ENCODE results near the gene INO80E.
"Not testable (repeated sequence)": the region's sequence is repeated elsewhere in the genome, so short reads cannot be mapped to it uniquely, and the experiment has no call there.

Gene INO80E

DNA sequence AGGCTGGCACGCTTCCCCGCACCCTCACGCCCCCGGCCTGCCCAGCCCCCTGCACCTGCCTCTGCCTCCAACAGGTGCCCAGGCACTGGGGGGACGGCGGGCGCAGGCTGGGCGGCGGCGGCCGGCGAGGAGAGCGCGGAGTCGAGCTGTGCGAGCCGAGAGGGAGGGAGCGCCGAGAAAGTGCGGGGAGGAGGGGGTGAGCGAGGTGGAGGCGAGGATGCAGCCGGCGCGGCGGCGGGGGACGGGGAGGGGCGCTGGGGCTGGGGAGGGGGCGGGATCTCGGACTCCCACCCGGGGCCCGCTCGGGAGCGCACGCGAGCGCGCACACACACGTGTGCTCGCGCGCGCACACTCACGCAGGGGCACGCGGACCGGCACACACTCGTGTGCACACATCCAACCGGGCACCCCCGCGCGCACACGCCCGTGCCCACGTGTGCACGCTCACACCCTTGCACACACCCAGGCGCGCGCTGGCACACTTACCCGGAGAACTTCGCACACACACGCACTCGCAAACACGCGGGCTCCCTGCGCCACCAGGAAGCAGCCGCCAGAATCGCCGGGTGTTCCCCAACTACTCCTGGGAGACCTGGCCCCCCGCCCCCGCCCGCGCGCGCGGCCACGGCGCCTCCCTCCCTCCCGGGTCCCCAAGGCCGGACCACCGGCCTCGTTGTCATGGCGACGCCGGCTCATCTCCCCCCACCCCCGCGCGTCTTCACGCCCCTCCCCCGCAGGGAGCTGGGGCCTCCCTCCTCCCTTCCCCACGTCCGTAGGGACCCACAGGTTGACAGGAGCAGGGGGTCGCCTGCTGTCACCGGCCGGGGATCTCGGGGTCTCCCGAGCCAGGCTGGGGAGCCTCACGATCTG lies 15.0 kb downstream of the INO80E start, which contains the start of gene DOC2A:
Gene DOC2A, minus strand, starts transcription at position 184 of the 870 bp plus-strand sequence. CDS start 805 bp downstream, outside the sequence.
- no peak for DNase-seq (ENCODE audit: low spot score)

DNA sequence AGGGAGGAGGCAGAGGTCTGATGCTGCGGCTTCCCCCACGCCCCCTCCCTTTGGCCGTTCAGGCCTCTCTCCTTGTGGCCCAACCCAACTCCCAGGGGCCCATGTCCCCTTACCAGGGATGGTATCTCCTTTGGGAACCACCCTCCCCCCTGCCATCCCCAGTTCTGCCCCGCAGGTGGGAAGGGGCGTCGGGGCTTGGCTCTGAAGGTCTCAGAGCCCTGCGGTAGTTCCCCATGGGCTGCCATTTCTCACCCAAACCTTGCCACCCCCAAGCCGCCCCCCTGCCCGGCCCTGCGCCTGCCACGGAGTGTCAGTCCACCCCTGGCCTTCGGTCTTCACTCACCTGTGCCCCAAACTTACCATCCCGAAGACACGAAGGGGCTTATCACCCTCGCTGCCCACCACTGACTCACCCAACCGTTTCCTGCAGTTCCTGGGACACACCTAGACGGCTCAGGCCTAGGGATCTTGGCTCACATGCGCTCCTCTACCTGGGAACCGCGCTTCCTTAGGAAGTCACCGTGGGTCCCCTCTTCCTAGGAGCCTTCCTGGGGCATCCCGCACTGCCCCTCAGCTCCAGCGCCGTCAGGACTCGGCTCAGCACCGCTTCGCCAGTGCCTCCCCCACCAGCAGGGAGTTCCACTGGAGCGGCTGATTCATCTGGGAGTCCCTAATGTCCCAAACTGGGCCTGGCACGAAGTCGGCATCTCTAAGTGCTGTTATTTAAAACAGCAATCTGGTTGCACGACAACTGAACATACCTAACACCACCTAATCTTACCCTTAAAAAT lies 15.9 kb downstream of the INO80E start:
- DNase-seq (ENCODE audit: low spot score): no peak

DNA sequence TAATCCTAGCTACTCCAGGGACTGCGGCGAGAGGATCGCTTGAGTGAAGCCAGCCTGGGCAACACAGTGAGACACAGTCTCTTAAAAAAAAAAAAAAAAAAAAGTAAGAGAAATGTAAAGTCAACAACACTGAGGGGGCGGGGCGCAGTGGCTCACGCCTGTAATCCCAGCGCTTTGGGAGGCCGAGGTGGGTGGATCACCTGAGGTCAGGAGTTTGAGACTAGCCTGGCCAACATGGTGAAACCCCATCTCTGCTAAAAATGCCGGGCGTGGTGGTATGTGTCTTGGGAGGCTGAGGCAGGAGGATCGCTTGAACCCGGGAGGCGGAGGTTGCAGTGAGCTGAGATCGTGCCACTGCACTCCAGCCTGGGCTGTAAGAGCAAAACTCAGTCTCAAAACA lies 16.6 kb downstream of the INO80E start:
- not testable (repeated sequence) for DNase-seq (ENCODE audit: low spot score)

DNA sequence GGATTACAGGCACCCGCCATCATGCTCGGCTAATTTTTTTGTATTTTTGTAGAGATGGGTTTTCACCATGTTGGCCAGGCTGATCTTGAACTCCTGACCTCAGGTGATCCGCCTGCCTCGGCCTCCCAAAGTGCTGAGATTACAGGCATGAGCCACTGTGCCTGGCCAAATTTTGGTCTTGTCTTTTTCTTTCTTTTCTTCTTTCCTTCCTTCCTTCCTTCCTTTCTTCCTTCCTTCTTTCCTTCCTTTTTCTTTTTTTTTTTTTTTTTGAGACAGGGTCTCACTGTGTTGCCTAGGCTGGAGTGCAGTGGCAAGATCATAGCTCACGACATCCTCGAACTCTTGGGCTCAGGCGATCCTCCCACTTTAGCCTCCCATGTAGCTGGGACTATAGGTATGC lies 19.4 kb downstream of the INO80E start:
- not testable (repeated sequence) for DNase-seq (ENCODE audit: low spot score)

DNA sequence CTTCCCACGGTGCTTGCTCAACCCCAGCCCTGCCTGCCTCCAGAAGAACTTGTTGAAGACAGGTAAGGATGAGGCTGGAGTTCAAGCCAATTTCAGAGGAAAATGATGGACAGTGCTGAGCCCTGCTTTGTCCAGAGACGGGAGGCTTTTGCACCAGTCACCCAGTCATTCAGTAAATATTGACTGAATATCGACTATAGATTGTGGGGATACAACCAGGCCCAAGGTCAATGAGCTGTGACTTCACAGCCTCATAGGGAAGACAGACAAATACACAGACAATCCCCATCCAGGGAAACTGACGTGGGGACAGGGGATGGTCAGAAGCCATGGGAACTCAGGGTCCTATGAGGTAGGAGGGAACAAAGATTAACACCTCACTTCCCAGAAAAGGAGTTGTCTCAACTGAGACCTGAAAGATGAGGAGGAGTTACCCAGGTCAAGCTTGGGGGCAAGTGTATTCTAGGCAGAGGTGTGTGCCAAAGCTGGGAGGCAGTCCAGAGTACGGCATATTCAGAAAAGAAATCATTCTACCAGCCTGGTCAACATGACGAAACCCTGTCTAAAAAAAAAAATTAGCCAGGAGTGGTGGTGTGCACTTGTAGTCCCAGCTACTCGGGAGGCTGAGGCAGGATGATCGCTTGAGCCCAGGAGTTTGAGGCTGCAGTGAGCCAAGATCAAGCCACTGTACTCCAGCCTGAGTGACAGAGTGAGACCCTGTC lies 20.7 kb downstream of the INO80E start:
- no peak for DNase-seq (ENCODE audit: low spot score)

DNA sequence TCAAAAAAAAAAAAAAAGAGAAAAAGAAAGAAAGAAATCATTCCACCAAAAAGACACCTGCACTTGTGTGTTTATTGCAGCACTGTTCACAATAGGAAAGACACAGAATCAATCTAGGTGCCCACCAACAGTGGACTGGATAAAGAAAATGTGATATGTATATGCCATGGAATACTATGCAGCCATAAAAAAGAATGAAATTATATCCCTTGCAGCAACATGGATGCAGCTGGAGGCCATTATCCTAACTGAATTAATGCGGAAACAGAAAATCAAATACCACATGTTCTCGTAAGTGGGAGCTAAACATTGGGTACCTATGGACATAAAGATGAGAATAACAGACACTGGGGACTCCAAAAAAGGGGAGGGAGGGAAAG lies 21.2 kb downstream of the INO80E start:
- no peak for DNase-seq (ENCODE audit: low spot score)

DNA sequence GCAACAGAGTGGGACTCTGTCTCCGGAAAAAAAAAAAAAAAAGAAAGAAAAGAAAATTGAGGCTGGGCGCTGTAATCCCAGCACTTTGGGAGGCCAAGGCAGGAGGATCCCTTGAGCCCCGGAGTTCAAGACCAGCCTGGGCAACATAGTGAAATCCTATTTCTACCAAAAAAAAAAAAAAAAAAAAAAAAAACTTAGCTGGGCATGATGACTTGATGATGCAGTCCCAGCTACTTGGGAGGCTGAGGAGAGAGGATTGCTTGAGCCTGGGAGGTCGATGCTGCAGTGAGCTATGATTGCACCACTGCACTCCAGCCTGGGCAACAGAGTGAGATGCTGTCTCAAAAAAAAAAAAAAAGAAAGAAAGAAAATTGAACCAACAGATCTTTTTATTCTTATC lies 21.9 kb downstream of the INO80E start:
- DNase-seq (ENCODE audit: low spot score): not testable (repeated sequence)

DNA sequence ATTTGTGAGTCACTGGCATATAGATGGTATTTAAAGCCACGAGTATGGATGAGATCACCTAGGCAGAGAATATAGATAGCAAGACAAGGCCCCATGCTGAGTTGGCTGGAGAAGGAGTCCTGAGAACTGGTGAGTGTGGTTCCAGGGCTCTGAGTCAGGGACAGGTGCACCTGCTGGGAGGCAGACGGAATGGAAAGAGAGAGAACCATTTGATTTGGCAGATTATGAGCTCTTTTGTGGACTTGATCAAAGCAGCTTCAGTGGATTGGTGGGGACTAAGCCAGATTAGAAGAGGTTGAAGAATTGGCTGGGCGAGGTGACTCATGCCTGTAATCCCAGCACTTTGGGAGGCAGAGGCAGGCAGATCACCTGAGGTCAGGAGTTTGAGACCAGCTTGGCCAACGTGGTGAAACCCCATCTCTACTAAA lies 22.7 kb downstream of the INO80E start:
- DNase-seq (ENCODE audit: low spot score): no peak

DNA sequence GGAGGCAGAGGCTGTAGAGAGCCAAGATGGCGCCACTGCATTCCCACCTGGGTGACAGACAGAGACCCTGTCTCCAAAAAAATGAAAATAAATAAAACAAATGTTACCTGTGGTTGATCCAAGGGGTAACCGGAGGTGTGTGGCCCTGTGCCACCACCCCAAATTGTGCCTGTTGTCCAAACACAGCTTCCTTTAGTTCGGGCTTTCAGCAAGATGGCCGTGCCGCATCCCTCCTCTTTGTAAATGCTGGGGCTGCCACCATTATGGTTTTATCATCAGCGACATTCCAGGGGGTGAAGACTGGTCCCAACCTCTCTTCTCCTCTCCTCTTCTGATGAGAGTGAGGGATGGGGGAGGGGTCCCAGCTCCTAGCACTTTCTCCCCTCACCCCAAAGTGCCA lies 26.8 kb downstream of the INO80E start, which contains the start of gene C16orf92:
Gene C16orf92, plus strand, starts transcription at position 312 of the 400 bp plus-strand sequence. CDS start 143 bp downstream, outside the sequence.
- no peak for DNase-seq (ENCODE audit: low spot score)

DNA sequence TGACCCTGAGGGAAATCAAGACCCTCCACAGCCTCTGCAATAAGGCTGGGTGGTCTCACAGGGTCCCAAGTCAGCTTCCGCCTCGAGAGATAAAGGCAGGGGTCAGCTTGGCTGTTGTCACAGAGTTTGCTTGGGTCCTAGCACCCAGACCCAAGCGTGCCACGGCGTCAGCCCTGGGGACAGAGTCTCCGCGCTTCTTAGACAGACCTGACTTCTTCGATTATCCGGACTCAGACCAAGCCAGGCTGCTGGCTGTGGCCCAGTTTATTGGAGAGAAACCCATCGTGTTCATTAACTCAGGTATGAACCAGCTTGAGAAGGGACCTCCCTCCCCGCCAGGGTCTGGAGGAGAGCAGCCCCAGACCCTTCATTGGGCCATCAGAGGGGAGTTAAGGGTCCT lies 27.5 kb downstream of the INO80E start:
- DNase-seq (ENCODE audit: low spot score): no peak

DNA sequence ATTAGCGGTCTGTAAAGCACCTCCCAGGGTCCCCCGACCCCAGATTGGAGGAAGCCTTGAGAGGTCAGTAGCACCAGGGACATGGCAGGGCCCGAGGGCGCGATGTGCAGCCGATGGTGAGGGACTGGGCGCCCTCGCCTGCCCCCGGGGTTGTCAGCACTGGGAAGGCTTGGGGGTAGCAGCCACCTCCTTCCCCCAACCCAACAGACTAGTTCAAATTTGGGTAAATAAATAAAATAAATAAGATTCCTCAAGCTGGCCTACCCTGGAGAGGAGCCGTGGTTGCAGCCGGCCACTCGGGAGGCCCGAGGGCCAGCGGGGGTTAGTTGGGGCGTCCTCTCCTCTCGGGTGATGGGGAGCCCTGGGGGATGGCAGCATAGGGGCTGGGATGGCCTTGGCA lies 28.4 kb downstream of the INO80E start:
- no peak for DNase-seq (ENCODE audit: low spot score)

DNA sequence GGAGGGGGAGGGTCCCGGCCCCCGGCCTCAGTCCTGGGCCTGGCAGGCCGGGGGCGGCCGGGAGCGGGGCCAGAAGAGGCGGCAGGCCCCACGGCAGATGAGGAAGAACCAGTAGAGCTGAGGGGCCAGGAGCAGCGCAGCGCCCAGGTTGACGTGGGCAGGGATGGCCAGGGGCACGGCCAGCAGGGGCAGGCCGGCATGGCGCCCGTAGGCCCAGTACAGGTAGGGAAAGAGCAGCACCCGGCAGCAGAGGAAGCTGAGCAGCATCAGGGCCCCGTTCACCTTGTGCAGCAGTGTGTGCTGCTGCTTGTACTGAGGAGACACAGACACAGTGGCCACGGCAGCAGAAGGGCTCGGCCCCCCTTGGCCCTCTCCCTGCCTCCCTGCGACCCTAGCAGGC lies 29.1 kb downstream of the INO80E start:
- no peak for DNase-seq (ENCODE audit: low spot score)

DNA sequence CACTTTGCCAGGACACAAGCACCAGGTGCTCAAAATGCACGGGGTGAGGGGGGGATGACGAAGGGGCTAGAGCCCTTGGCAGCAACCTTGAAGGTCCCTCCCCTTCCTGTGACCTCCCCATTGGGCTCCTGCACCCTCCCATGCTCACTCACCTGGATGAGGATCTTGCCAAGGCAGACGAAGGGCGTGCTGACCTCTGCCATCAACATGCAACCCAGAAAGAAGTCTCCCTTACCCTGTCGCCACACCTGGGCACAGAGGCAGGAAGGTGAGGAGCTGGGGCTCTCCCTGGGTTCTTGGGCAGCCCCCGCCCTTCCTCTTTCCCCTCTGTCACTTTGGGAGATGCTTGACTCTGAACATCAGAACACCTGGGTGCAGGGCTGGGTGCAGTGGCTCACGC lies 29.5 kb downstream of the INO80E start:
- no peak for DNase-seq (ENCODE audit: low spot score)

DNA sequence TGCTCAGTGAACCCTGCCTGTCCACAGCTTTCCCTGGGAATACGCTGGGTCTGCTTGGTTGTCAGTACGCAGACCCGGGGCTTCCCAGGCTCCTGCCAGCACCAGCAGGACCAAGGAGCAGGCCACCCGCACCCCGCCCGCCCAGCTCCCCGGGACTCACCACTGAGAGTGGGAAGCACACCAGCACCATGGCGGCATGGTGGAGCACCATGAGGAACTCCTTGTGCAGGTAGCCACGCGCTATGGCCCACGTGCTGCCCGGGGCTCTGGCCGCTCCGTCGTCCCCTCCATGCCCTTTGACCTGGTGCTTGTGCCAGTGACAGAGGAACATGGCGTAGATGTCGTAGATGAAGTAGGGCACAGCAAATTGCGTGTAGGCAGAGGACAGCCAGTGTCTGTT lies 30.4 kb downstream of the INO80E start:
- DNase-seq (ENCODE audit: low spot score): no peak

DNA sequence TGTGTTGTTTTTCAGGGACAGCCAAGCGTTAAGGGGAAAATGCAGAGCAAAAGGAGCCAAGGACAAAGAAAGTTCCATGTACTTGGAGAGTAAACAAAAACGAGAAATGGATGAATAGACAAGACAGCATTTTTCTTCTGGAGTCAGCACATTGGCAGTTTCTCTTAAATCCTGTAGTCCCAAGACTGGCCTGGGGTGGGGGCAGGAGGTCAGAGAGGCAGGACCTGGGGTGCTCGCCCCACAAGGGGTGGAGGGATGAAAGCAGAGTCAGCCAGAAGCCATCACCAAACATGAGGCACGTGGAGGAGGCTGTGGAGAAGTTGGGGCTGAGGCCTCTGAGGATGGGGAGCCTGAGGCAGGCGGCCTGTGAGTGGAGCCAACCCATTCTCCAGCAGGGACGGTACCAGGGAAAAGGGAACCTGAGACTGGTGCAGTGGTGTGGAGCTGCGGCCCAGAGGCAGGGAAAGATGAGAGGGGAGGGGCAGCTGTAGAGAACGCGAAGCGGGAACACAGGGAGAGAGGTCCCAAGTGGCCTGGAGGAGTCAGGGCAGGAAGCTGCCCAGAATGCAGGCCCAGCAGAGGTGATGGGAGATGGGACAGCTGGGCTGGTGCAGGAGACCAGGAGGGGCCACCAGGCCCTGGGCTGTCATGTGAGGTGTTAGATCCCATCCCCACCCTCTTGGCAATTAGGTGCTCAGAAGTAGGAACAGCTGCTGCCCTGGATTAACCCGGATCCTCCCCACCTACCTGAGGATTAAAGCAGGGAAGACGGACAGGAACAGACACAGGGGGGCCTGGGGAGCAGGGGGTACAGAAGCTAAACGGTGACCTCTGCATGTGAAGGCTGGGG lies 31.8 kb downstream of the INO80E start:
- DNase-seq (ENCODE audit: low spot score): no peak

DNA sequence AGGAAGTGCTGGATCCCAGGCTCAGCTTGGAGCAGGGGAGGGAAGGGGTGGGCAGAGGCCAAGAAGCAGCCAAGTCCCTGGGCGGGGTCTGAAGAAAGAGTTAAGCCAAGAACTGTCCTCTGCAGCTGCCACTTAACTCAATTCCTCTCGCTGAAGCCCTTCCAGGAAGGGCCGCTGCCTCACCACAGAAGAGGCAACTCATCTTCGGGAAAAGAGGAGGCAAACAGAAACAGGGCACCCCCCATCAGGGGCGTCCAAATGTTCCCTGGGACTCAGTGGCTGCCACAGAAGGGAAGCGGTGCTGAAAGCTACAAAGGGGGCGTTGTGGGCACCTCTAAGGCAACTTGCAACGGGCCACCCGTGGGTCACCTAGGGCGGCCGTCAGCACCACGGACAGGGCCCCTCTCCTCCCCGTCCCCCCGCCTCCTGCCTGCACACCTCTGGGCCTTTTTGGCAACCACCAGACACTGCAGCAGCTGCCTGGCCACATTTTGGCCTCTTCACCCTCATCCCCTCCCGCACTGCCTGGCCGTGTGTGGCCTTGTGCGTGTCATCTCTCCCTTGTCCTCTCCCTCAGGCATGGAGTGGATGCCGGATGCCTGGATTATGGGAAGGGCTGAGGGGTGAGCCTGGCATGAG lies 32.5 kb downstream of the INO80E start:
- DNase-seq (ENCODE audit: low spot score): no peak

DNA sequence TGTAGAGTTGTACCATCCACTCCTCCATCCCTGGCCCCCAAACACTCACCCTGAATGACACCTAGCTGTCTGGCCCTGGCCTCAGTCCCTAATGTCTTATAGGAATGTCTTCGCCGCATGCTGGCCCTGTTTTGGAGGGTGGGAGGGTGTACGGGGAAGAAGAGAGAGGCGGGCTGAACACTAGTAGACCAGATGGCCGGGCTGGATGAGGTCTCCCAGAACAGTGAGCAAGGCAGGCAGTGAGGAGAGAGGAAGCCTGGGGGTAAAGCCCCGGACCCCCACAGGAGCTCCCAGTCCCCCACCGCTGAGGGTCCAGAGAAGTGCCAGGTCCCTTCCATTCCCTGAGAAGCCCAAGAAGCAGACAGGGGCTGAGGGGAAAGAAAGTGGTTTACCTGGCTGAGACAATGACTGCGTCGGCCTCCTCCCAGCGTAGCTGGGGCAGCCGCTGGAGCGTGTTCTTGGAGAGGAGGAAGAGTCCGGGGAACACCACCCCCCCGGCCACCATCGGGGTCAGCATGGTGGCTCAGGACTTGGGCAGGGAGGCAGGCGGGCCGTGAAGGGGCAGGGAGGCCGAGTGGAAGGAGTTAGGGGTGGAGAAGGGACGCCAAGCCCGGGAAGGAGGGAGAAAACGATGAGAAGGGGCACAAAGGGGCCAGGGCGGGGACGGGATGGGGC lies 34.1 kb downstream of the INO80E start:
- DNase-seq (ENCODE audit: low spot score): no peak

DNA sequence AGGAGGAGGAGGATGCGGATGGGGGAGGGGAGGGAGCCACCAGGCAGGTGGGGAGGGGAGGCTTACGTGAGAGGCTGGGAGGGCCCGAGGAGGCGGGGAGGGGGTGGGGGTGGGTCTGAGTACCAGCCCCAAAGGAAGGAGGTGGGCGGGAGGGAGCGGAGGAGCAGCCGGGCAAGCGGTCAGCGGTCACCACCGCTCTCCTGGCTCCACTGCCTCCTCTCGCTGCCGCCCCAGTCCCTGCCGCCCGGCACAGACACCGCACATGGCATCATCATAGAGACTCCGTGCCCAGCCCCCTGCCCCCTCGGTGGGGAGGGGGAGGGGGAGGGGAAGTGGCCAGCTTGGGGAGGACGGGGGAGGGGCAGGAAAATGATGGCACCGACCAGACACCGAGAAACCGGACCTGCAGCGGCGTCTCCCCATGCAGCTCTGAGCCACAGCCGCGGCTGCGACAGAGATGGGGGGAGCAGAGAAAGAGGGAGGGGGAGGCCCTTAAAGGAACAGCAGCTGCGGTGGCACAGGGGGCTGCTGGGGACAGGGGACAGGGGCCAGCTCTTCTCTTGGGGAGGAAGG lies 34.9 kb downstream of the INO80E start, which contains the start of gene TLCD3B:
Gene TLCD3B, minus strand, starts transcription at position 431 of the 573 bp plus-strand sequence. CDS start 744 bp downstream, outside the sequence.
- DNase-seq (ENCODE audit: low spot score): no peak

DNA sequence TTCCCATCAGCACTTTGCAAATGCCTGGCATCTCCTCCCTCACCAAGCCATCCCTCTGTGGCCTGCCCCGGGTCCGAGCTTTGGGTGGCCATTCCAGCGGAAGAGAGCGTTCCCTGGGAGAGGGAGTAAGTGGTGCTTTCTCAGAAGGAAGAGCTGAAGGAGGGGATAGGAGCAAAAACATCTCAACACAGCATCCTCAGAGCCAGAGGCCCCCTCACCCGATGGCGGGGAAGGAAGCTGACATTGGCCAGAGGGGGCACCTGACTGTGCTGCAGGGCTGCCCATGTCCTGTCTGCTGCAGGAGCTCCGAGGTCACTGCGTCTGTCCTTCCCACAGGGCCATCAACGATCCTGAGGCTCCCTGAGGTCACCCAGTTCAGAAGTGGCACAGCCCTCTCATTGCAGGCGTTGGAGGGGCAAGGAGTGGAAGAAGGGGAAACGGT lies 35.5 kb downstream of the INO80E start:
- DNase-seq (ENCODE audit: low spot score): no peak
